KMS-11 (cell line): ENCODE results near the gene EFNB2.

Experiments
- H2AFZ ChIP-seq: fragments of 200-600 bp; sonication (generic); 2 replicates; pipeline ENCODE4 v1.6.1; 2016; ENCODE audit warnings: antibody characterized with exemption, mixed run types, low read depth
- H3K27ac ChIP-seq: fragments of 200-600 bp; sonication (generic); 2 replicates; pipeline ENCODE4 v1.6.1; 2016; ENCODE audit warnings: mild to moderate bottlenecking, mixed run types
- H3K27me3 ChIP-seq: fragments of 200-600 bp; sonication (generic); 2 replicates; pipeline ENCODE4 v1.6.1; 2017; ENCODE audit warnings: mild to moderate bottlenecking, low read depth, mixed run types, moderate library complexity; ENCODE audit not compliant: insufficient read depth
- H3K36me3 ChIP-seq: fragments of 200-600 bp; sonication (generic); 2 replicates; pipeline ENCODE4 v1.6.1; 2017; ENCODE audit warnings: mild to moderate bottlenecking, mixed run types; ENCODE audit not compliant: insufficient read depth
- H3K4me1 ChIP-seq: fragments of 200-600 bp; sonication (generic); 2 replicates; pipeline ENCODE4 v1.6.1; 2016; ENCODE audit warnings: mild to moderate bottlenecking, low read depth, mixed run types; ENCODE audit not compliant: poor library complexity, severe bottlenecking
- H3K4me2 ChIP-seq: fragments of 200-600 bp; sonication (generic); 2 replicates; pipeline ENCODE4 v1.7.0; 2016; ENCODE audit warnings: mild to moderate bottlenecking, mixed run types
- H3K4me3 ChIP-seq: fragments of 200-600 bp; sonication (generic); IDR thresholded peaks from 2 replicates; pipeline ENCODE4 v1.6.1; 2017; ENCODE audit warnings: low read depth, low read length, mixed read lengths; ENCODE audit not compliant: insufficient read depth
- H3K79me2 ChIP-seq: fragments of 200-600 bp; sonication (generic); 2 replicates; pipeline ENCODE4 v1.6.1; 2016; ENCODE audit warnings: low read depth, mixed run types; ENCODE audit not compliant: insufficient read depth
- H3K9ac ChIP-seq: fragments of 200-600 bp; sonication (generic); 2 replicates; pipeline ENCODE4 v1.6.1; 2016; ENCODE audit warnings: mild to moderate bottlenecking, mixed run types
- H4K20me1 ChIP-seq: fragments of 200-600 bp; sonication (generic); 2 replicates; pipeline ENCODE4 v1.6.1; 2016; ENCODE audit warnings: mild to moderate bottlenecking, mixed run types; ENCODE audit not compliant: insufficient read depth
- CTCF ChIP-seq: fragments of 200-600 bp; sonication (generic); conservative IDR thresholded peaks from 2 replicates; pipeline ENCODE4 v1.6.1; 2017; ENCODE audit warnings: low read depth, mild to moderate bottlenecking, antibody characterized with exemption, low read length, moderate library complexity, mixed read lengths

EFNB2 gene

DNA sequence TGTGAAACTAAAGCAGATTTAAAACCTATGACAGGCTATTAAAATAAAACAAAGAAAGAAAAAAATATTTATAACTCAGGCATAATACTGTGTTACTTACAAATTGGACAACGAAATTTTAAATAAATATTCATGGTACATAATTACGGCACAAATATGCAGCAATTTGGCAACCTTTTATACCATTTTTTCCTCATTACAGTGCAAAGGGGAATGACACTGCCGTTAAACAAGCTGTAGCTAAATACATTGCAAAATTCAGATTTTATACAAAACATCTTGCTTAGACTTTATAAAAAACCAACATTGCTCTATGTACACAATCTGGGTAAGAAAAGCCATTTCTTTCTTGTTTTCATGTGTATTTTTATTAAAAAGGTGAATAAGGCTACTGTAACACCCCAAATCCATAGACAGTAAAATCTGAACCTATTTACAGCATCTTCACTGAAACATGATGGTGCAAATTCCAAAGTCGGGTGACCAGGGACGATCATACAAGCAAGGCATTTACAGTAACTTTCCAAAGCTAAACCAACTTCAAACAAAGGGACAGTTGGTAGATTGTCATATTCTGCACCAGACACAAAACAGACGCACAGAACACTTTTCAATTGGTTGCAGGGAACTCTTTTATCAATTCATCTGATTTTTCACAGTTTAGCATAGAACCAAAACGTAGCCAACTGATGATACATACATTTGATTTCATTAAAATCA, 45.5 kb downstream of the EFNB2 start:
- no peaks in the 10 kb centered on the region for H3K4me1 ChIP-seq
- no peaks in the 10 kb centered on the region for H4K20me1 ChIP-seq
- H2AFZ ChIP-seq = no peak overlapping the region
- H3K36me3 ChIP-seq = no peaks in the 10 kb centered on the region
- H3K9ac ChIP-seq = no peak overlapping the region
- no peak overlapping the region for H3K27ac ChIP-seq
- no peak overlapping the region for H3K4me3 ChIP-seq
- no peaks in the 10 kb centered on the region for H3K79me2 ChIP-seq
- no peaks in the 10 kb centered on the region for H3K27me3 ChIP-seq
- no peak overlapping the region for H3K4me2 ChIP-seq
- no peak for TF ChIP-seq CTCF

DNA sequence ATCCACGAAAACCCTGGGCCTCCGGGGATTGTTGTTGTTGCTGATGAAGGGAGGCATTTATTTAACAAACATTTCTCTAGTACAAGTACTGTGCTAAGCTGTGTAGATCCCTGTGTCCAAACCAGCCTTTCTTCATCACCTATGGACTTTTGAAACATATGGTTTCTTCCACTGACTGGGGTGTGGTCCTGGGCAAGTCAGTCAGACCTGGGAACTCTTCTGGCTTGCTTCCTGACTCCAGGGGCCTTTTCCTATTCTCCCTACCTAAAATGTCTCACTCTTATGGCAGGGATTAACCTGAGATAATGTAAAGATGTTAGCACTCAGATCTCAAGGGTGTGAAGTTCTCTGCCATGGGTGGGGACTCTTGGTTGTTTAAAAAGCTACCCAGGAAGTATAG, 46.8 kb downstream of the EFNB2 start:
- TF ChIP-seq CTCF = no peak
- H3K4me1 ChIP-seq = no peaks in the 10 kb centered on the region
- no peaks in the 10 kb centered on the region for H3K79me2 ChIP-seq
- no peak overlapping the region for H2AFZ ChIP-seq
- H3K27me3 ChIP-seq = no peaks in the 10 kb centered on the region
- no peak overlapping the region for H3K4me3 ChIP-seq
- no peak overlapping the region for H3K27ac ChIP-seq
- no peaks in the 10 kb centered on the region for H3K36me3 ChIP-seq
- H3K4me2 ChIP-seq = no peak overlapping the region
- no peak overlapping the region for H3K9ac ChIP-seq
- no peaks in the 10 kb centered on the region for H4K20me1 ChIP-seq

- Histone ChIP-seq H3K9ac (no peak overlapping the region), H3K4me1 (no peaks in the 10 kb centered on the region), H3K27me3 (no peaks in the 10 kb centered on the region), H3K4me2 (no peak overlapping the region), H3K79me2 (no peaks in the 10 kb centered on the region), H3K36me3 (no peaks in the 10 kb centered on the region), H4K20me1 (no peaks in the 10 kb centered on the region), H2AFZ (no peak overlapping the region), H3K4me3 (no peak overlapping the region), H3K27ac (no peak overlapping the region)
- no peak for TF ChIP-seq CTCF
These were observed 47.4 kb downstream of the EFNB2 start for GRCh38 chr13:106488076-106488475.

DNA sequence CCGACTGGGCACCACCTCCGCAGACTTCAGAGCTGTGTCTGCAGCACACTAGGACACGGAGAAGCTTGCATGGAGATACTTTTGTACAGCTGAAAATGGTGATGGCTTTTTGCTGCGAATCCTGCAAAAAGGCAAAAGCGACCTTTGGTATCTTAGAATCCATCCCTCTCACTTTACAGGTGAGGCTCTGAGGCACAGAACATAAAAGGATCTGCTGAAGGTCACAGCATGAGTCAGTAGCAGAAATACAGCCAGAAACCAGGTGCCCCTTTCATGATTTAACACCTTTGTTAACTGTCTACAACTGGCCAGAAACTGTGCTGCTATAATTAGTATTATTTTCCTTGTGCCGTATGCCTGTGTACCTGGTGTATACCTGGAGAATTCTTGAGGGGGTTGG, 48.3 kb downstream of the EFNB2 start:
- Histone ChIP-seq H3K4me2 (no peak overlapping the region), H3K27me3 (no peaks in the 10 kb centered on the region), H3K27ac (no peak overlapping the region), H3K36me3 (no peaks in the 10 kb centered on the region), H3K4me1 (no peaks in the 10 kb centered on the region), H4K20me1 (no peaks in the 10 kb centered on the region), H3K79me2 (no peaks in the 10 kb centered on the region), H2AFZ (no peak overlapping the region), H3K9ac (no peak overlapping the region), H3K4me3 (no peak overlapping the region)
- TF ChIP-seq CTCF = no peak
